Erythroblast (primary cell): Measurements from ENCODE around the gene SAMD4B.

Experiments used
- GATA1 ChIP-seq: IDR thresholded peaks from 2 replicates; pipeline ENCODE4 v1.6.1; 2011; ENCODE audit warnings: low read depth, mild to moderate bottlenecking, control low read depth, low read length, moderate library complexity
- POLR2A ChIP-seq: IDR thresholded peaks from 2 replicates; pipeline ENCODE4 v1.6.1; 2011; ENCODE audit warnings: mild to moderate bottlenecking, low read length

DNA sequence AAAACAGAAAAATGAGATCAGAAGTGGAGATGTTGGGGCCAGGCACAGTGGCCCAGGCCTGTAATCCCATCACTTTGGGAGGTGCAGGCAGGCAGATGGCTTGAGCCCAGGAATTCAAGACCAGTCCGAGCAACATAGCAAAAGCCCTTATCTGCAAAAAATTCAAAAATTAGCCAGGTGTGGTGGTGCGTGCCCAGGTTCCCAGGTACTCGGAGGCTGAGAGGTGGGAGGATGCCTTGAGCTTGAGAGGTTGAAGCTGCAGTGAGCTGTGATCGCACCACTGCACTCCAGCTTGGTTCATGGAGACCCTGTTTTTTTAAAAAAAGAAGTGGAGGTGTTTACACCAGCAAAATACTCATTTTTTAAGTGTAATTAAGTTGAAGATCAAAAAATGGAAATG lies 57.8 kb downstream of the SAMD4B start:
- no peak for TF ChIP-seq POLR2A
- TF ChIP-seq GATA1, result no peak
